22Rv1 (cell line): ENCODE measurements around the gene MARCKSL1.

Source experiments
- H3K27ac ChIP-seq: fragments of 450-650 bp; 2 replicates; pipeline ENCODE4 v1.5.1; 2017
- ZFX ChIP-seq: fragments of 450-650 bp; IDR thresholded peaks from 2 replicates; pipeline ENCODE4 v1.6.1; 2017; ENCODE audit warnings: antibody characterized with exemption, borderline replicate concordance
- TF ChIP-seq, protein P1 (sequence below): fragments of 450-650 bp; IDR thresholded peaks from 2 replicates; pipeline ENCODE4 v1.5.1; 2017; ENCODE audit warnings: mild to moderate bottlenecking

MARCKSL1 gene

DNA sequence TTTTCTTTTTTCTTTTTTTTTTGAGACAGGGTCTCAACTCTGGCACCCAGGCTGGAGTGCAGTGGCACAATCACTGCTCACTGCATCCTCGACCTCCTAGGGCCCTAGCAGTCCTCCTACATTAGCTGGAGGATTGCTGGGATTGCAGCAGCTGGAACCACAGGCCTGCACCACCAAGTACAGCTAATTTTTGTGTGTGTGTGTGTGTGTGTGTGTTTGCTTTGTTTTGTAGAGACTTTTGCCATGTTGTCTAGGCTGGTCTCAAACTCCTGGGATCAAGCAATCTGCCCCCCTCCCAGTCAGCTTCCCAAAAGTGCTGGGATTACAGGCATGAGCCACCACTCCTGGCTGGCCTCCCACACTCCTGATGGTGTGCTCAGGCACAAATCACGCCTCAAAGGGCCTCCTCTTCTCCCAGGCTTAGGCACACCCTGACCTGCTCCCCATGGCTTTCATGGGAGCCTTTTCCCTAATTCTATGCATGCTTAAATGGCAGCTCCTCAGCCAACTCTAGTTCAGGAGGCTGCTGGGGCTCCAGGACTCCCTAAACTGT lies 16.9 kb upstream of the MARCKSL1 start:
- H3K27ac ChIP-seq, result 0 out of 2 replicates have a peak overlapping the region, but pooled peaks have one; percentile 85
- TF ChIP-seq ZFX, result no peak
- TF ChIP-seq, protein P1, sequence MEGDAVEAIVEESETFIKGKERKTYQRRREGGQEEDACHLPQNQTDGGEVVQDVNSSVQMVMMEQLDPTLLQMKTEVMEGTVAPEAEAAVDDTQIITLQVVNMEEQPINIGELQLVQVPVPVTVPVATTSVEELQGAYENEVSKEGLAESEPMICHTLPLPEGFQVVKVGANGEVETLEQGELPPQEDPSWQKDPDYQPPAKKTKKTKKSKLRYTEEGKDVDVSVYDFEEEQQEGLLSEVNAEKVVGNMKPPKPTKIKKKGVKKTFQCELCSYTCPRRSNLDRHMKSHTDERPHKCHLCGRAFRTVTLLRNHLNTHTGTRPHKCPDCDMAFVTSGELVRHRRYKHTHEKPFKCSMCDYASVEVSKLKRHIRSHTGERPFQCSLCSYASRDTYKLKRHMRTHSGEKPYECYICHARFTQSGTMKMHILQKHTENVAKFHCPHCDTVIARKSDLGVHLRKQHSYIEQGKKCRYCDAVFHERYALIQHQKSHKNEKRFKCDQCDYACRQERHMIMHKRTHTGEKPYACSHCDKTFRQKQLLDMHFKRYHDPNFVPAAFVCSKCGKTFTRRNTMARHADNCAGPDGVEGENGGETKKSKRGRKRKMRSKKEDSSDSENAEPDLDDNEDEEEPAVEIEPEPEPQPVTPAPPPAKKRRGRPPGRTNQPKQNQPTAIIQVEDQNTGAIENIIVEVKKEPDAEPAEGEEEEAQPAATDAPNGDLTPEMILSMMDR, result no peak

DNA sequence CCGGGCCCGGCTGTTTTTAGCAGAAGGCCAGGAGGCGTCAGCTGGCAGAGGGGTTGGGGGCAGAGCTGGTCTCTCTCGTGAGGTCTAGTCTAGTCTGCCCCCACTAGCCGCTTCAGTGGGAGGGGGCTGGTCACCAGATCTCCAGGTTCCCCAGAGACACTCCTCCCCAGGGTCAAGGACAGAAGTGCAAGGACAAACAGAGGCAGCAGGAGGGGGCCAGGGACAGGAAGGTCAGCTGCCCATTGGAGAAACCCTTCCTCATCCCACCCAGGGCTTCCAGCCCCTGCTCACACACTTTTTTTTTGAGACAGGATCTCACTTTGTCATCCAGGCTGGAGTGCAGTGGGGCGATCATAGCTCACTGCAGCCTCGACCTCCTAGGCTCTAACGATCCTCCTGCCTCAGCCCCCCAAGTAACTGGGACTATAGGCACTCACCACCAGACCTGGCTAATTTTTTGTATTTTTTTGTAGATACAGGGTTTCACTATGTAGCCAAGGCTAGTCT lies 16.3 kb upstream of the MARCKSL1 start:
- TF ChIP-seq, protein P1, result no peak
- no peak for TF ChIP-seq ZFX
- peak overlapping the region; percentile 85 for H3K27ac ChIP-seq

DNA sequence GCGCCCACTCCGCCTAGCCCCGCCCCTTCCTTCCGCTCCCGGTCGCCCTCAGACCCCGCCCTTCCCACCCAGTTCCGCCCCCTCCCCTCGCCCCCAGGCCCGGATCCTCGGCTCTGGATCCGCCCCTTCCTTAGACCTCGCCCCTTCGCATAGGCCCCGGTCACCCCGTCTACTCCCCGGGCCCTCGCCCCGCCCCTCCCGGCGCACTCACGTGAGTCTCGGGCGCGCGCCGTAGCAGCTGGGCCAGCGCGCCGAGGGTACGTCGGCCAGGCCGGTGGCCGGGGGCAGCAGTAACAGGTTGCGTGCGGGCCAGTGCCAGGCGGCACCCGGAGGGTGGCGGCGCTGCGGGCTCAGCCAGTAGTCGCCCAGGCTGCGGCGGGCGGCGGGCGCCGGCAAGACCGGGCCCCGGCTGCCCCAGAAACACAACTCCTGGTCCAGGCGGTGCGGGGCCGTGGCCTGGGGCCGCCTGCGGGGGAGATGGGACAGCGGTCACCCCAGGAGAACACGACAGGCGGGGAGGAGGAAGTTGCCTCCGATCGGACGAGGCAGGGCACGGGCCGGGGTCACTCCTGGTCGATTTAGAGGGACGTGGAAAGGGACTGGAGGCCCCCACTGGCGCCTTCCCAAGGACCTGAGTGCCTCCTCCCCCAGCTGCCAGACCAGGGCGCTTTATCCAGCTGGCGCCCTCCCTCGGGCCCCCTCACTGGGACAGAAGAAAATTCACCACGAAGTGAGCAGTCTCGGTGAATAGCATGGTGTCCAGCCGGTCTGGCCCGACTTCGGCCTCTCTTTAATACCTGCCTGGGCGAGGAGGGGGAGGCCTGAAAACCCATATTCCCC lies 15.6 kb upstream of the MARCKSL1 start:
- peak overlapping the region; percentile 85 for H3K27ac ChIP-seq
- TF ChIP-seq, protein P1, result peak; percentile 25
- no peak for TF ChIP-seq ZFX

DNA sequence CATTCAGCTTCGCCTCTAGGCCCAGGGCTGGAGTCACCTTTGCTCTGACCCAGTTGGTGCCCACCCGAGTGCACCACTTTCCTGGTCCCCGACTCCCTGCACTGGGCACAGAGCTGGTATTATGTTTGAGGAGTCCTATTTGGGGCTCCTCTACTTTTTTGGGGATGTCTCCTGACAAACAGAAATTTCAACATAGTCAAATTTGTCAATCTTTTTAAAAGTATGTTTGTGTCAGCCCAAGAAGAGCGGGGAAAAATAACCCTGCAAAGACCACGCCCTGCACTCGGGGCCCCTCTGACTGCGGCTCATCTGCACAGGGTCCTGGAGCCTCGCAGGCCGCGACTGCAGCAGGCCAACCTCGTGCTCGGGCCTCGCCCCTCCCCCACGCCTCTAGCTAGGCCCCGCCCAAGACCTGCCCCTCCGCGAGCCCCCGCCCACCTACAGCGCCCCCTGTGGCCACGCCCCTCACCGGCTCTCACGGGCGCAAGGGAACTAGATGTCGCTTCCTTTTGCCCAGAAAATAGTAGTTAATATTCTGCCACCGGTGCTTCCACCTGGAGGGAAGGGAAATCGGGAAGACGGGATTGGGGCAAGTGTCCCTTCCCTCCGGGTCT lies 14.9 kb upstream of the MARCKSL1 start:
- TF ChIP-seq ZFX, result no peak
- TF ChIP-seq, protein P1, result peak; percentile 67
- H3K27ac ChIP-seq, result peak overlapping the region; percentile 85

DNA sequence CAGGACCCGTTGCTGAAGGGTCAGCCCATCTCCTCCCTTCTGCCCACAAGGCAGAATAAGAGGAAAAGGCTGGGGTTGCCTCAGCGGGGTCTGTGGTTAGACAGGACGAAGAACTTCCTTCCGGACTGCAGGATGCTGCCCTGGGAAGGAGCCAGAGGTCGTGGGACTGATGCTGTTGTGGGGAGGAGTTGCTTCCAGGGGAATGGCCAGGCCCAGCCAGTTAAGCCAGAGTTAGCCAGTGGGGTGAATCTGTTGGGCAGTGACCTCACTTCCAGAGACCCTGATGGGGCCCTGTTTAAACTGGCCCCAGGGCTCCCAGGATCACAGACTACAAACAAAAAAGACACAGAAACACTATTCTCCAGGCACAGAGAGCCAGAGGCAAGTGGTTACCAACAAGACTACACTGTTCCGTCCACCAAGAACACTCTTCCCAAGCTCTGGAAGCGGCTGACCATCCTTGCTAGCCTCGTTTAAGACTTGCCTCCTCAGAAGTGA lies 13.2 kb upstream of the MARCKSL1 start:
- TF ChIP-seq, protein P1, result no peak
- TF ChIP-seq ZFX, result no peak

DNA sequence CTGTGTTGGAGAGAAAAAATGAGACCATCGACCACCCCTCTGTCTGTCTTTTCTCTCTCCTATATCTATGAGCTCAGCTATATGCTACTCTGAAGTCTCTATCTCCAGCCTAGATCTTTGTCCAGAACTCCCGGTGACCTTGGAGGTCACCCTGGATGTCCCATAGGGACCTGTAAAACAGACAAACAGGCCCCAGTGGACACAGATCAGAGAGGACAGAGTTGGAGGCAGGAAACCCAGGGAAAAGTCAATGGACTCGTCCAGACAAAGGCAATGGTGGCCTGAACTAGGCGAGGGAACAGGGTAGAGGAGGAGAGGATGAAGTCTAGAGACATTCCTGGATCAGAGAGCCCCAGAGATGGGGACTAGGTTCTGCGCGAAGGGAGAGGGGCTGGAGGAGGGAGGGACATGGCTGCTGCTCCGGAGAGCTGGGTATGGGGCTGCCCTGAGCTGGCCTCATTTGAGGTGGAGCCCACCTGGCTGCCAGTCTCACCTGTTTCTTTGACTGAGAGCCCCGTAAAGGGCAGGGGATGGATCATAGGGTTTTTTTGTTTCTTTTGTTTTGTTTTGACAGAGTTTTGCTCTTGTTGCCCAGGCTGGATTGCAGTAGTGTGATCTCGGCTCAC lies 10.6 kb upstream of the MARCKSL1 start:
- no peak for TF ChIP-seq ZFX
- TF ChIP-seq, protein P1, result no peak
- H3K27ac ChIP-seq, result no peak overlapping the region

More for the DNA sequence above, 13.2 kb upstream of the MARCKSL1 start:
- no peak overlapping the region for H3K27ac ChIP-seq
